A673 (cell line): ENCODE measurements around the gene GADL1. TPM values are rescaled to one million over a fixed set of nuclear protein-coding genes. Genes with fewer than 3 reads are reported as not detected.

Experiments used
- BruUV-seq: library from RNA; stranded (reverse); fragments of 400-500 nt; replicated peaks from 2 replicates; lab custom pipeline; 2021; lab: Mats Ljungman, UMichigan
- CTCF ChIA-PET: fragments of 300-600 bp; sonication (Branson Sonifier 250); formaldehyde crosslinking; loops from one replicate; lab custom pipeline; 2022; ENCODE audit warnings: antibody characterized with exemption; lab: Charles Lee
- POLR2A ChIA-PET: fragments of 300-600 bp; sonication (Branson Sonifier 250); formaldehyde crosslinking; loops from one replicate; lab custom pipeline; 2022; ENCODE audit warnings: antibody characterized with exemption; ENCODE audit not compliant: low non-redundant PET; lab: Charles Lee
- DNase-seq: peaks from one replicate; pipeline ENCODE4 v3.0.0-alpha.2; 2015; ENCODE audit warnings: low spot score
- H3K27ac ChIP-seq: fragments of 200-600 bp; sonication (generic); 2 replicates; pipeline ENCODE4 v1.5.1; 2016; ENCODE audit warnings: mixed run types, low read depth, mild to moderate bottlenecking, mixed read lengths, antibody characterized with exemption, low read length; ENCODE audit not compliant: poor library complexity, severe bottlenecking
- H3K27me3 ChIP-seq: fragments of 200-600 bp; sonication (generic); replicated peaks from 2 replicates; pipeline ENCODE4 v1.6.1; 2017; ENCODE audit warnings: mixed run types, low read depth, mild to moderate bottlenecking, mixed read lengths, antibody characterized with exemption, low read length; ENCODE audit not compliant: insufficient read depth, poor library complexity
- H3K36me3 ChIP-seq: fragments of 200-600 bp; sonication (generic); 2 replicates; pipeline ENCODE4 v1.6.1; 2016; ENCODE audit warnings: mixed run types, mild to moderate bottlenecking, mixed read lengths, antibody characterized with exemption, low read length; ENCODE audit not compliant: insufficient read depth, poor library complexity, severe bottlenecking
- H3K4me1 ChIP-seq: fragments of 200-600 bp; sonication (generic); 2 replicates; pipeline ENCODE4 v1.6.1; 2017; ENCODE audit warnings: mixed run types, mild to moderate bottlenecking, mixed read lengths, antibody characterized with exemption, low read length; ENCODE audit not compliant: insufficient read depth, poor library complexity, severe bottlenecking
- H3K4me3 ChIP-seq: fragments of 200-600 bp; sonication (generic); 2 replicates; pipeline ENCODE4 v1.5.1; 2016; ENCODE audit warnings: low read depth, mixed run types, mild to moderate bottlenecking, mixed read lengths, low read length; ENCODE audit not compliant: poor library complexity, severe bottlenecking
- H3K9me3 ChIP-seq: fragments of 200-600 bp; sonication (generic); 2 replicates; pipeline ENCODE4 v1.6.1; 2016; ENCODE audit warnings: mixed run types, low read depth, mild to moderate bottlenecking, mixed read lengths, antibody characterized with exemption, low read length; ENCODE audit not compliant: poor library complexity, severe bottlenecking
- EZH2 ChIP-seq: fragments of 200-600 bp; sonication (generic); IDR thresholded peaks from 2 replicates; pipeline ENCODE4 v1.6.1; 2017; ENCODE audit warnings: borderline replicate concordance, low read depth, mild to moderate bottlenecking, mixed read lengths, antibody characterized with exemption, low read length; ENCODE audit not compliant: poor library complexity, severe bottlenecking
- intact Hi-C: fragments of 100-400 bp; cut with micrococcal nuclease; formaldehyde crosslinking; loops from one replicate; pipeline ENCODE4 v1.10.0; 2022; ENCODE audit not compliant: unreplicated experiment
- total RNA-seq: library from RNA; stranded (reverse); gene quantifications from 2 replicates; pipeline ENCODE4 v1.2.3, GENCODE V29; 2021
- TF ChIP-seq, protein P1 (sequence below): fragments of 300-800, 200-600 bp; sonication (generic); conservative IDR thresholded peaks from 2 replicates; pipeline ENCODE4 v1.5.1; 2017; ENCODE audit warnings: low read depth, mild to moderate bottlenecking, antibody characterized with exemption, low read length, moderate library complexity, mixed read lengths

The GADL1 gene
- total RNA-seq, 1 experiment from 2014 or later = 13.8 TPM

DNA sequence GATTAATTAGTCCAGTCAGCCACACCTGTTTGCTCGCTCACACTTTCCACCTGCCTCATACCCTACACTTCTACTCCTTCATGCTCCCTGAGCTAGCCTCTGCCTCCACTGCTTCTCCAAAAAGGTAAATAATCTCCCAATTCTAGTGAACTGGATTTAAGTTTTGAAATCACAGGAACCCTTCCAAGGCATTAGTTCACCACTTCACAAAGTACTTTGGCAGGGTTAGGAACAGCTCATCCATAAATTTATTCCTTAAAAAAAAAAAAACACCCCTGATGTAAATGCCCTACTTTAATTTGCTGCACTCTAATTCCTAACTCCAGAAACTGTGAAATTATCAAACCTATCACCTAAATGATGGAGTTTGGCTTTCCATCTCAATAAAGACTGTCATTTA is 58.3 kb downstream of the GADL1 start:
- Histone ChIP-seq H3K4me3 (no peak overlapping the region), H3K27me3 (no peaks in the 10 kb centered on the region), H3K36me3 (no peaks in the 10 kb centered on the region), H3K4me1 (no peaks in the 10 kb centered on the region), H3K27ac (no peak overlapping the region), H3K9me3 (no peaks in the 10 kb centered on the region)
- no peak for DNase-seq
- no TSS peak for BruUV-seq
- TF ChIP-seq, protein P1, sequence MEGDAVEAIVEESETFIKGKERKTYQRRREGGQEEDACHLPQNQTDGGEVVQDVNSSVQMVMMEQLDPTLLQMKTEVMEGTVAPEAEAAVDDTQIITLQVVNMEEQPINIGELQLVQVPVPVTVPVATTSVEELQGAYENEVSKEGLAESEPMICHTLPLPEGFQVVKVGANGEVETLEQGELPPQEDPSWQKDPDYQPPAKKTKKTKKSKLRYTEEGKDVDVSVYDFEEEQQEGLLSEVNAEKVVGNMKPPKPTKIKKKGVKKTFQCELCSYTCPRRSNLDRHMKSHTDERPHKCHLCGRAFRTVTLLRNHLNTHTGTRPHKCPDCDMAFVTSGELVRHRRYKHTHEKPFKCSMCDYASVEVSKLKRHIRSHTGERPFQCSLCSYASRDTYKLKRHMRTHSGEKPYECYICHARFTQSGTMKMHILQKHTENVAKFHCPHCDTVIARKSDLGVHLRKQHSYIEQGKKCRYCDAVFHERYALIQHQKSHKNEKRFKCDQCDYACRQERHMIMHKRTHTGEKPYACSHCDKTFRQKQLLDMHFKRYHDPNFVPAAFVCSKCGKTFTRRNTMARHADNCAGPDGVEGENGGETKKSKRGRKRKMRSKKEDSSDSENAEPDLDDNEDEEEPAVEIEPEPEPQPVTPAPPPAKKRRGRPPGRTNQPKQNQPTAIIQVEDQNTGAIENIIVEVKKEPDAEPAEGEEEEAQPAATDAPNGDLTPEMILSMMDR = no peak
- TF ChIP-seq EZH2 = no peak
- intact Hi-C loops = no loop called here
- ChIA-PET CTCF (no interaction called here), POLR2A (no interaction called here)

- CTCF ChIA-PET = no interaction called here
- Histone ChIP-seq H3K27me3 (no peaks in the 10 kb centered on the region), H3K4me1 (no peaks in the 10 kb centered on the region), H3K9me3 (no peaks in the 10 kb centered on the region), H3K36me3 (no peaks in the 10 kb centered on the region), H3K27ac (no peak overlapping the region), H3K4me3 (no peak overlapping the region)
- BruUV-seq = no TSS peak
- intact Hi-C loops = no loop called here
- TF ChIP-seq, protein P1 = no peak
- TF ChIP-seq EZH2 = no peak
- POLR2A ChIA-PET = no interaction called here
- DNase-seq = no peak
Observed at GRCh38 chr3:30835667-30836066, 58.8 kb downstream of the GADL1 start.

DNA sequence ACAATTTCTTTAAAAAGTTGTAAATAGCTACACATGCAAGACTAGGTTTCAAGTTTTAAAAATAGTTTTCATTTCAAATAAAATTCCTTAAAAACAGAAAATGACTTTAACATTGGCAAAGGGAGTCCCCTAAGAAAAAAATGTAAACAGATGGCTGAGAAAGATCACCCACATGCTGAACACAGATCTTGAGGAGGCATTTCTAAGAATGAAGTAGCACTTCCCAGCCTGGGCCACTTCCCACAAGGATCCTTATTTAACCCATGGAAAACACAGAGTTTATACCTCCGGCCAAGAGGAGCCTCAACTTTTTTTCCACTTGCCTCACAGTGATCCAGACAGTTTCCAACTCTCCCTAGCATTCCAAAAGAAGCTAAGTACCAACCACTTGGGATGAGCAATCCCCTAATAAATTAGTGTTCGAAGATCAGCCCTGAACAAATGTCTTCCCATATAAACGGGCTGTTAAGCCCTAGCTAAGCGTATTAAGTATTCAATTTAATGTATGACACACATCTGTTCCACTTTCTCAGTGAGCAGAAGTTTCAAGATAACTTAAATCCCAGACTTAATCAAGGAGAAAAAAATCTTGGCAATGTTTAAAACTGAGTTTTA is 61.4 kb downstream of the GADL1 start:
- CTCF ChIA-PET = no interaction called here
- no peak for TF ChIP-seq EZH2
- TF ChIP-seq, protein P1 = no peak
- Histone ChIP-seq H3K27ac (no peak overlapping the region), H3K4me1 (no peaks in the 10 kb centered on the region), H3K36me3 (no peaks in the 10 kb centered on the region), H3K4me3 (no peak overlapping the region), H3K9me3 (no peaks in the 10 kb centered on the region), H3K27me3 (no peaks in the 10 kb centered on the region)
- intact Hi-C loops = no loop called here
- POLR2A ChIA-PET = no interaction called here
- BruUV-seq = no TSS peak
- DNase-seq = no peak
